ENCODE results near the gene PRKCZ.

PRKCZ gene

GRCh38 chr1:2160451-2161300, 110.5 kb downstream of the PRKCZ start:
- DNase-seq (ENCODE audit: low spot score): no peak

GRCh38 chr1:2163205-2163604, 113.0 kb downstream of the PRKCZ start:
- DNase-seq (ENCODE audit: low spot score): no peak

- DNase-seq (ENCODE audit: low spot score): no peak
Measured at GRCh38 chr1:2165646-2166045, 115.4 kb downstream of the PRKCZ start.

- no peak for DNase-seq (ENCODE audit: low spot score)
Measured at GRCh38 chr1:2166254-2166653, 116.0 kb downstream of the PRKCZ start.

- DNase-seq (ENCODE audit: low spot score): no peak
Measured at GRCh38 chr1:2166695-2167094, 116.5 kb downstream of the PRKCZ start.

- no peak for DNase-seq (ENCODE audit: low spot score)
Measured at GRCh38 chr1:2168090-2168489, 117.9 kb downstream of the PRKCZ start.

- no peak for DNase-seq (ENCODE audit: low spot score)
Measured at GRCh38 chr1:2168535-2168934, 118.3 kb downstream of the PRKCZ start.

- DNase-seq (ENCODE audit: low spot score): no peak
Measured at GRCh38 chr1:2169200-2169836, 119.1 kb downstream of the PRKCZ start.

GRCh38 chr1:2170211-2170610, 120.0 kb downstream of the PRKCZ start:
- DNase-seq (ENCODE audit: low spot score): no peak

- no peak for DNase-seq (ENCODE audit: low spot score)
Measured at GRCh38 chr1:2172012-2172411, 121.8 kb downstream of the PRKCZ start.

- DNase-seq (ENCODE audit: low spot score): no peak
Measured at GRCh38 chr1:2172551-2173146, 122.4 kb downstream of the PRKCZ start.

GRCh38 chr1:2173546-2174347, 123.5 kb downstream of the PRKCZ start:
- DNase-seq (ENCODE audit: low spot score): no peak

GRCh38 chr1:2174348-2175054, 124.3 kb downstream of the PRKCZ start:
- peak; percentile 27 for DNase-seq (ENCODE audit: low spot score)

GRCh38 chr1:2175055-2175414, 124.8 kb downstream of the PRKCZ start:
- no peak for DNase-seq (ENCODE audit: low spot score)

- no peak for DNase-seq (ENCODE audit: low spot score)
Measured at GRCh38 chr1:2175681-2176454, 125.7 kb downstream of the PRKCZ start.

GRCh38 chr1:2176615-2177014, 126.4 kb downstream of the PRKCZ start:
- DNase-seq (ENCODE audit: low spot score): no peak

GRCh38 chr1:2177541-2177940, 127.3 kb downstream of the PRKCZ start:
- no peak for DNase-seq (ENCODE audit: low spot score)

- DNase-seq (ENCODE audit: low spot score): no peak
Measured at GRCh38 chr1:2177946-2178538, 127.8 kb downstream of the PRKCZ start.

- DNase-seq (ENCODE audit: low spot score): no peak
Measured at GRCh38 chr1:2178875-2179274, 128.7 kb downstream of the PRKCZ start.

- DNase-seq (ENCODE audit: low spot score): no peak
Measured at GRCh38 chr1:2179283-2180013, 129.2 kb downstream of the PRKCZ start.

Data from CD4-positive, alpha-beta T cell treated with Interleukin-15 for 4 hours (primary cell).